ENCODE data around the gene SOS1. TPM values are rescaled to one million over a fixed set of nuclear protein-coding genes. Genes with fewer than 3 reads are reported as not detected.

SOS1 gene
- total and polyA plus RNA-seq, 2 of the 13 experiments (the other 11 are each of a cell fraction or from before 2014, with no cell fraction given), result 20.8 to 60.4 TPM

DNA sequence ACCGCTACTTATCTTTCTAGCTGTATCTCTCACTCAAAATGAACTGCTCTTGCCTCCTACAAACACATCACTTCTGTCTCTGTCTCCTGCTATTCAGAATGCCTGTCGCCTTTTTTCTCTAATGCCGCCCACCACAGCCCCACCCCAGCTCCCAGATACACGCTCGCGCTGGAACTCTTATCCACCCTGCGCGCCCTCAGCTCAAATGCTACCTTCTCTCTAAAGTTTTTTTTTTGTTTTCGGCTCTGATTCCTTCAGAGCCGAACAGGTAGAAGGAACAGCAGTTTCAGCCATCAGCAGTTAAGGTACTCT, 3.9 kb upstream of the SOS1 start (continued):
- peak; percentile 65; the same call in 1 of the 2 replicates for TF ChIP-seq CEBPG (CRISPR knock-in tag; IDR thresholded peaks at IDR 0.05)
- TF ChIP-seq ZSCAN12 (CRISPR knock-in tag; IDR thresholded peaks at IDR 0.05), result 0 out of 2 replicates have a peak, but pooled peaks have one; percentile 17
- TF ChIP-seq, protein P1, sequence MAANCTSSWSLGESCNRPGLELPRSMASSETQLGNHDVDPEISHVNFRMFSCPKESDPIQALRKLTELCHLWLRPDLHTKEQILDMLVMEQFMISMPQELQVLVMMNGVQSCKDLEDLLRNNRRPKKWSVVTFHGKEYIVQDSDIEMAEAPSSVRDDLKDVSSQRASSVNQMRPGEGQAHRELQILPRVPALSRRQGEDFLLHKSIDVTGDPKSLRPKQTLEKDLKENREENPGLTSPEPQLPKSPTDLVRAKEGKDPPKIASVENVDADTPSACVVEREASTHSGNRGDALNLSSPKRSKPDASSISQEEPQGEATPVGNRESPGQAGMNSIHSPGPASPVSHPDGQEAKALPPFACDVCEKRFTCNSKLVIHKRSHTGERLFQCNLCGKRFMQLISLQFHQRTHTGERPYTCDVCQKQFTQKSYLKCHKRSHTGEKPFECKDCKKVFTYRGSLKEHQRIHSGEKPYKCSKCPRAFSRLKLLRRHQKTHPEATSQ (CRISPR knock-in tag; IDR thresholded peaks at IDR 0.05; ENCODE audit: borderline replicate concordance), result no peak

DNA sequence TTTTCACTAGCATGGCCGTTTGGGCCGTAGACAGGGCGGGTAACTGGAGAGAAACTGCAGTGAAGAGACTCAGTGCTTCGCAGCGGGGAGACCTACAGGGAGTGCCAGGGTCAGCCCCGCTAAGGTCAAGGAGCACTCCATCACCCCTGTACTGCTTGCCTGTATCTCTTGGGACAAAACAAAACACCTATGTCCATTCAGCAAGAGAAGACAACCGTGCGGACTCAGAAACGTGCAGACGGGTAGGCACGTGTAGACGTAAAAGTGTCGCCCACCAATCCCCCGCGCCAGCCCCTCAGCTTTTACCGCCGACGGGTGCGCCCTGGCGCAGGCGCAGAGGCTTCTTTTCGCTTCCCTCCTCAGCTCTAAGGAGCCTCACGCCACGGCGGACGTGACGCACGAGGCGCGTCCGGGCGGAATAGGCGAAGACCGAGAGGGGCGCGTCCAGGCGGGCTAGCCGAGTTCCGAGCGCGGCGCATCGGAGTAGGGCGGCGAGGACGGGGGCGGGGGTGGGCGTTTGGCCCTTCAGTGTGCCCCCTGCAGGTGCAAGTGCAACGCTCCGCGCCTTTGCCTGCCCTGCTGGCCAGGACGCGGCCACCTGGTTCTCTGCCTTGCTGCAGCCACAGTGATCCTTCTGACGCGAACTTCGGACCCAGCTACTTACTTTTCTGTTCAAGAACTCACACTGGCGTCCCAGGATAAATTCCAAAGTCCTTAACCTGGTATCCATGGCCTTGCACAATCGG, 3.3 kb upstream of the SOS1 start:
- no peaks in the 10 kb centered on the region; a peak in 1 of 5 replicates for H3K27me3 ChIP-seq (ENCODE audit: control insufficient read depth in 1 of 2, insufficient read depth in 2 of 2, low read length in 2 of 2)
- H4K20me1 ChIP-seq (ENCODE audit: insufficient read depth, low read length), result peaks cover 10% of the 10 kb centered on the region
- H3K4me1 ChIP-seq (ENCODE audit: insufficient read depth, low read length), result peaks cover 47% of the 10 kb centered on the region
- ChIA-PET POLR2A (interaction anchor here (0.6 to 2.8 kb wide), 15 partner anchors 10 to 627 kb away, joined by 3 to 58 read pairs (median 4); partner anchors contain the start of genes DHX57 and MORN2), CTCF (ENCODE audit: low intra/inter-chr PET ratio, low total read pairs) (interaction anchor here (1.6 to 7.2 kb wide), 2 partner anchors 65 to 105 kb away, joined by 6 to 53 read pairs; no protein-coding TSS in a partner anchor)
- peak overlapping the region; percentile 81 to 82 (median 81) for H3K4me3 ChIP-seq (replicated peaks in 1 of 3; ENCODE audit: insufficient read depth in 1 of 3, low read depth in 2 of 3, low read length in 3 of 3)
- peak overlapping the region; percentile 84 for H2AFZ ChIP-seq (ENCODE audit: low read length)
- peak; percentile 97 for DNase-seq (ENCODE audit: low spot score)
- FAIRE-seq, result peak; percentile 42
- peak overlapping the region; percentile 90 for H3K9ac ChIP-seq (ENCODE audit: insufficient read depth, low read depth, low read length)
- H3K36me3 ChIP-seq (replicated peaks in 1 of 2; ENCODE audit: control insufficient read depth in 1 of 2, insufficient read depth in 2 of 2, low read length in 2 of 2), result no peaks in the 10 kb centered on the region
- peaks cover 16% of the 10 kb centered on the region for H3K79me2 ChIP-seq (ENCODE audit: insufficient read depth, low read length)
- BruUV-seq (replicated peaks), result no TSS peak
- H3K4me2 ChIP-seq (ENCODE audit: low read depth, low read length), result peak overlapping the region; percentile 96
- in situ Hi-C loops (cut with HindIII; ENCODE audit: extremely low pct_ligation_motif_present, low pct_unique_long_range_greater_than_20kb) (no loop called here), intact Hi-C loops (cut with micrococcal nuclease; ENCODE audit: unreplicated experiment) (loop anchor here (1.0 to 10.0 kb wide), 5 partner anchors 8 to 369 kb away; partner anchors contain the start of gene SRSF7)
- ATAC-seq, result peak; percentile 79
- peak overlapping the region; percentile 93 for H3K27ac ChIP-seq (ENCODE audit: extremely low read length, insufficient read depth, low read length)
- no peaks in the 10 kb centered on the region for H3K9me3 ChIP-seq (ENCODE audit: low read length)
- WGBS (ENCODE audit: low lambda C conversion rate), result under 1% methylated on average over 37 of the region's 58 CpGs
- TF ChIP-seq, protein P2, sequence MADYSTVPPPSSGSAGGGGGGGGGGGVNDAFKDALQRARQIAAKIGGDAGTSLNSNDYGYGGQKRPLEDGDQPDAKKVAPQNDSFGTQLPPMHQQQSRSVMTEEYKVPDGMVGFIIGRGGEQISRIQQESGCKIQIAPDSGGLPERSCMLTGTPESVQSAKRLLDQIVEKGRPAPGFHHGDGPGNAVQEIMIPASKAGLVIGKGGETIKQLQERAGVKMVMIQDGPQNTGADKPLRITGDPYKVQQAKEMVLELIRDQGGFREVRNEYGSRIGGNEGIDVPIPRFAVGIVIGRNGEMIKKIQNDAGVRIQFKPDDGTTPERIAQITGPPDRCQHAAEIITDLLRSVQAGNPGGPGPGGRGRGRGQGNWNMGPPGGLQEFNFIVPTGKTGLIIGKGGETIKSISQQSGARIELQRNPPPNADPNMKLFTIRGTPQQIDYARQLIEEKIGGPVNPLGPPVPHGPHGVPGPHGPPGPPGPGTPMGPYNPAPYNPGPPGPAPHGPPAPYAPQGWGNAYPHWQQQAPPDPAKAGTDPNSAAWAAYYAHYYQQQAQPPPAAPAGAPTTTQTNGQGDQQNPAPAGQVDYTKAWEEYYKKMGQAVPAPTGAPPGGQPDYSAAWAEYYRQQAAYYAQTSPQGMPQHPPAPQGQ (CRISPR knock-in tag; IDR thresholded peaks at IDR 0.05; ENCODE audit: borderline replicate concordance), result peak; percentile 88; the same call in 1 of the 2 replicates
- TF ChIP-seq MTA3 (CRISPR knock-in tag; IDR thresholded peaks at IDR 0.05) (no peak), HNRNPLL (IDR thresholded peaks at IDR 0.05; ENCODE audit: low read depth, low read length, poor library complexity, severe bottlenecking) (peak; percentile 91), ZNF570 (CRISPR knock-in tag; IDR thresholded peaks at IDR 0.05; ENCODE audit: borderline replicate concordance) (peak; percentile 95; the same call in 1 of the 2 replicates), ESRRA (CRISPR knock-in tag; IDR thresholded peaks at IDR 0.05; ENCODE audit: low read depth) (peak; percentile 90; the same call in 1 of the 2 replicates), NFKB2 (CRISPR knock-in tag; IDR thresholded peaks at IDR 0.05; ENCODE audit: borderline replicate concordance) (peak; percentile 94; the same call in 1 of the 2 replicates), HCFC1 (IDR thresholded peaks at IDR 0.05; ENCODE audit: low read depth, low read length) (peak; percentile 76), BORCS8-MEF2B (CRISPR knock-in tag; IDR thresholded peaks at IDR 0.05) (no peak), ZFP37 (CRISPR knock-in tag; IDR thresholded peaks at IDR 0.05; ENCODE audit: borderline replicate concordance) (peak; percentile 14; the same call in 1 of the 2 replicates)
- TF ChIP-seq, protein P3, sequence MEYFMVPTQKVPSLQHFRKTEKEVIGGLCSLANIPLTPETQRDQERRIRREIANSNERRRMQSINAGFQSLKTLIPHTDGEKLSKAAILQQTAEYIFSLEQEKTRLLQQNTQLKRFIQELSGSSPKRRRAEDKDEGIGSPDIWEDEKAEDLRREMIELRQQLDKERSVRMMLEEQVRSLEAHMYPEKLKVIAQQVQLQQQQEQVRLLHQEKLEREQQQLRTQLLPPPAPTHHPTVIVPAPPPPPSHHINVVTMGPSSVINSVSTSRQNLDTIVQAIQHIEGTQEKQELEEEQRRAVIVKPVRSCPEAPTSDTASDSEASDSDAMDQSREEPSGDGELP (IDR thresholded peaks at IDR 0.05; ENCODE audit: borderline replicate concordance, low read depth), result peak; percentile 31; the same call in 1 of the 2 replicates
- TF ChIP-seq, protein P4, sequence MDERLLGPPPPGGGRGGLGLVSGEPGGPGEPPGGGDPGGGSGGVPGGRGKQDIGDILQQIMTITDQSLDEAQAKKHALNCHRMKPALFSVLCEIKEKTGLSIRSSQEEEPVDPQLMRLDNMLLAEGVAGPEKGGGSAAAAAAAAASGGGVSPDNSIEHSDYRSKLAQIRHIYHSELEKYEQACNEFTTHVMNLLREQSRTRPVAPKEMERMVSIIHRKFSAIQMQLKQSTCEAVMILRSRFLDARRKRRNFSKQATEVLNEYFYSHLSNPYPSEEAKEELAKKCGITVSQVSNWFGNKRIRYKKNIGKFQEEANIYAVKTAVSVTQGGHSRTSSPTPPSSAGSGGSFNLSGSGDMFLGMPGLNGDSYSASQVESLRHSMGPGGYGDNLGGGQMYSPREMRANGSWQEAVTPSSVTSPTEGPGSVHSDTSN (CRISPR knock-in tag; IDR thresholded peaks at IDR 0.05), result no peak

Data from HepG2 (cell line).